PC-9 (cell line): ENCODE results near the gene UFM1. TPM values are rescaled to one million over a fixed set of nuclear protein-coding genes. Genes with fewer than 3 reads are reported as not detected.

Experiments used
- BruUV-seq: library from RNA; stranded (reverse); fragments of 400-500 nt; replicated peaks from 2 replicates; lab custom pipeline; 2021; lab: Mats Ljungman, UMichigan
- CTCF ChIA-PET: fragments of 300-600 bp; sonication (Branson Sonifier 250); formaldehyde crosslinking; loops from one replicate; lab custom pipeline; 2022; ENCODE audit warnings: antibody characterized with exemption; lab: Charles Lee
- POLR2A ChIA-PET: fragments of 300-600 bp; sonication (Branson Sonifier 250); formaldehyde crosslinking; loops from one replicate; lab custom pipeline; 2022; ENCODE audit warnings: antibody characterized with exemption; ENCODE audit not compliant: unreplicated experiment; lab: Charles Lee
- DNase-seq, 2 experiments: peaks; one replicate each; pipeline versions ENCODE4 v3.0.0 to v3.0.0-alpha.2; 2015 to 2022; ENCODE audit warnings: mixed read lengths in 1 of 2
- H2AFZ ChIP-seq: fragments of 200-600 bp; sonication (generic); 2 replicates; pipeline ENCODE4 v1.8.1; 2017; ENCODE audit warnings: antibody characterized with exemption
- H3F3A ChIP-seq: fragments of 200-600 bp; sonication (generic); 2 replicates; pipeline ENCODE4 v1.8.1; 2017; ENCODE audit warnings: antibody characterized with exemption, mild to moderate bottlenecking, low read depth; ENCODE audit not compliant: insufficient read depth
- H3K27ac ChIP-seq: fragments of 200-600 bp; sonication (generic); 2 replicates; pipeline ENCODE4 v1.6.1; 2016; ENCODE audit warnings: mixed run types
- H3K27me3 ChIP-seq: fragments of 200-600 bp; sonication (generic); 2 replicates; pipeline ENCODE4 v1.6.1; 2016; ENCODE audit warnings: low read depth, mixed run types; ENCODE audit not compliant: insufficient read depth
- H3K36me3 ChIP-seq: fragments of 200-600 bp; sonication (generic); 2 replicates; pipeline ENCODE4 v1.6.1; 2016; ENCODE audit warnings: low read depth, mixed run types
- H3K4me1 ChIP-seq: fragments of 200-600 bp; sonication (generic); replicated peaks from 2 replicates; pipeline ENCODE4 v1.6.1; 2016; ENCODE audit warnings: mixed run types; ENCODE audit not compliant: insufficient read depth
- H3K4me2 ChIP-seq: fragments of 200-600 bp; sonication (generic); 2 replicates; pipeline ENCODE4 v1.6.1; 2017; ENCODE audit warnings: mixed run types
- H3K4me3 ChIP-seq: fragments of 200-600 bp; sonication (generic); 2 replicates; pipeline ENCODE4 v1.6.1; 2016; ENCODE audit warnings: mixed run types
- H3K79me2 ChIP-seq: fragments of 200-600 bp; sonication (generic); 2 replicates; pipeline ENCODE4 v1.6.1; 2017; ENCODE audit warnings: low read depth, mixed run types
- H3K9me2 ChIP-seq: fragments of 200-600 bp; sonication (generic); 2 replicates; pipeline ENCODE4 v1.8.1; 2017; ENCODE audit warnings: mild to moderate bottlenecking; ENCODE audit not compliant: insufficient read depth
- H3K9me3 ChIP-seq: fragments of 200-600 bp; sonication (generic); 2 replicates; pipeline ENCODE4 v1.8.1; 2016; ENCODE audit warnings: low read depth; ENCODE audit not compliant: insufficient read depth
- H4K20me1 ChIP-seq: fragments of 200-600 bp; sonication (generic); 2 replicates; pipeline ENCODE4 v1.8.1; 2017; ENCODE audit not compliant: insufficient read depth
- EZH2 ChIP-seq: fragments of 200-600 bp; sonication (generic); IDR thresholded peaks from 2 replicates; pipeline ENCODE4 v1.8.0; 2017; ENCODE audit warnings: antibody characterized with exemption, low read depth
- intact Hi-C: fragments of 100-400 bp; cut with micrococcal nuclease; formaldehyde crosslinking; loops from one replicate; pipeline ENCODE4 v1.10.0; 2022; ENCODE audit not compliant: unreplicated experiment
- total RNA-seq: library from RNA; stranded (reverse); gene quantifications from 2 replicates; pipeline ENCODE4 v1.2.3, GENCODE V29; 2021
- TF ChIP-seq, protein P1 (sequence below): fragments of 200-600 bp; sonication (generic); conservative IDR thresholded peaks from 2 replicates; pipeline ENCODE4 v1.6.1; 2017; ENCODE audit warnings: mixed run types, antibody characterized with exemption, mild to moderate bottlenecking, moderate library complexity

The UFM1 gene
- total RNA-seq, 1 experiment from 2014 or later, result 32.3 TPM

DNA sequence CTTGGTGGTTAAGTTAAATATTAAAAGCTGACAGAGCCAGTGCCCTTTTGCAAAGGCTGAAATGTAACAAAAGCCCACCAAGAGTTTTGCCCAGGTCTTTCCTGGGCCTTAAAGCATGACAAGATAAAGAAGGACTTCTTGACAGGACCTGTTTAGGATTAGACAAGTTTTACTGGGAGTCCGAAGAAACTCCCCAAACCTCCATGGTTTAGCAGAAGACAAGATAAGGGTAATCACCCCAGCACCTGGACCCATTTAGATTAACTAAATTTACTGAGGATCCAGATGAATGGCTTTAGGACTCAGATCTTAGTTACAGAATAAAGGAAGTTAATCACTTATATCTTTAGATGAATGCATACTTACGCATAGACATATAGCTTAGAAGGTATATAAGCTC, 14.8 kb upstream of the UFM1 start:
- intact Hi-C loops, result no loop called here
- no peaks in the 10 kb centered on the region for H3K4me1 ChIP-seq
- H3K9me3 ChIP-seq, result no peaks in the 10 kb centered on the region
- H3K4me3 ChIP-seq, result no peak overlapping the region
- no peaks in the 10 kb centered on the region for H3K79me2 ChIP-seq
- no peaks in the 10 kb centered on the region for H3K36me3 ChIP-seq
- no peak overlapping the region for H2AFZ ChIP-seq
- CTCF ChIA-PET, result no interaction called here
- no peaks in the 10 kb centered on the region; the same call in 1 of the 2 replicates for H3F3A ChIP-seq
- no peaks in the 10 kb centered on the region for H4K20me1 ChIP-seq
- no peaks in the 10 kb centered on the region for H3K27me3 ChIP-seq
- no peak for TF ChIP-seq EZH2
- TF ChIP-seq, protein P1, sequence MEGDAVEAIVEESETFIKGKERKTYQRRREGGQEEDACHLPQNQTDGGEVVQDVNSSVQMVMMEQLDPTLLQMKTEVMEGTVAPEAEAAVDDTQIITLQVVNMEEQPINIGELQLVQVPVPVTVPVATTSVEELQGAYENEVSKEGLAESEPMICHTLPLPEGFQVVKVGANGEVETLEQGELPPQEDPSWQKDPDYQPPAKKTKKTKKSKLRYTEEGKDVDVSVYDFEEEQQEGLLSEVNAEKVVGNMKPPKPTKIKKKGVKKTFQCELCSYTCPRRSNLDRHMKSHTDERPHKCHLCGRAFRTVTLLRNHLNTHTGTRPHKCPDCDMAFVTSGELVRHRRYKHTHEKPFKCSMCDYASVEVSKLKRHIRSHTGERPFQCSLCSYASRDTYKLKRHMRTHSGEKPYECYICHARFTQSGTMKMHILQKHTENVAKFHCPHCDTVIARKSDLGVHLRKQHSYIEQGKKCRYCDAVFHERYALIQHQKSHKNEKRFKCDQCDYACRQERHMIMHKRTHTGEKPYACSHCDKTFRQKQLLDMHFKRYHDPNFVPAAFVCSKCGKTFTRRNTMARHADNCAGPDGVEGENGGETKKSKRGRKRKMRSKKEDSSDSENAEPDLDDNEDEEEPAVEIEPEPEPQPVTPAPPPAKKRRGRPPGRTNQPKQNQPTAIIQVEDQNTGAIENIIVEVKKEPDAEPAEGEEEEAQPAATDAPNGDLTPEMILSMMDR, result no peak
- BruUV-seq, result no TSS peak
- H3K4me2 ChIP-seq, result no peak overlapping the region
- no peak overlapping the region for H3K27ac ChIP-seq
- POLR2A ChIA-PET, result no interaction called here
- no peak for DNase-seq
- no peaks in the 10 kb centered on the region for H3K9me2 ChIP-seq

DNA sequence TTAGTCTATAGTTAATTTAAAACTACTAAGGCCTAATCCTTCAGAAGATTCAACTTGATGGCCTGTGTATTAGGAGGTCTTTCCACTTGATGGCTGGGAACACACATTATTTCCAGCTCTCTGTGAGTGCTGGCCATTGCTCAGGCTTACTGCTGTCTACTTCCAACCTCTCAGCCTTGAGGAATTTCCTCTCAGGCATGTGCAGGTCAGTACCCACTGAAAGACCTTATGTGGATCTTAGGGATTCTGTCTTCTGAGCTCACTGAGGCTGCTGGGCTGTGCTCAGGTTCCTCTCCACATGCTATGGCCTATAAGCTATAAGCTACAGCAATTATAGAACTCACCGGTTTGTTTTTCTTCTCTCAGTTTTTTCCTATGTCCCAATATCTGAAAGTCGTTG, 11.6 kb upstream of the UFM1 start:
- CTCF ChIA-PET, result no interaction called here
- H3K27ac ChIP-seq, result no peak overlapping the region

DNA sequence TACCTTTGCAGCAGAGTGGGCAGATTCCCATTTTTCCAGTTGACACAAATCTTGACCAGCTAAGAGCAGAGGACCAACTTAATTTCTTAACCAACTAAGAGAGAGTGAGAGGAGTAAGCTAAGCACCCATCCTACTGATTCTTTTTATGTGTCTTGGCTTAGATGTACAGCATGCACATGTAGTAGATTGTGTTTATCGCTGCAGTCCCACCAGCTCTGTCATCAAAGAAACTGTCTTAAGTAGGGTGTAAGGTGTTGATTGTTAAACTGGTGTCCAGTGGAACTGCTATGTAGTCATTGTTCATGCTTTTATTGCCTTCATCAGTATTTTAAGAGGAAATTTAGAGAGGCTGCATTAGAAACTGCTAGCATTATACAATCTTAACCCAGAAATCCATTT, 9.0 kb upstream of the UFM1 start:
- intact Hi-C loops, result no loop called here
- POLR2A ChIA-PET, result no interaction called here

More for the DNA sequence above, 11.6 kb upstream of the UFM1 start:
- H2AFZ ChIP-seq, result no peak overlapping the region
- H3K27me3 ChIP-seq, result no peaks in the 10 kb centered on the region
- no peaks in the 10 kb centered on the region; the same call in 1 of the 2 replicates for H3F3A ChIP-seq
- H3K9me2 ChIP-seq, result no peaks in the 10 kb centered on the region
- DNase-seq, result no peak
- no peaks in the 10 kb centered on the region for H3K79me2 ChIP-seq
- H3K4me1 ChIP-seq, result no peaks in the 10 kb centered on the region
- no peak overlapping the region for H3K4me2 ChIP-seq
- BruUV-seq, result no TSS peak
- TF ChIP-seq, protein P1, result no peak
- no peak for TF ChIP-seq EZH2
- no peaks in the 10 kb centered on the region for H4K20me1 ChIP-seq
- no peaks in the 10 kb centered on the region for H3K9me3 ChIP-seq
- no peak overlapping the region for H3K4me3 ChIP-seq
- POLR2A ChIA-PET, result no interaction called here
- no peaks in the 10 kb centered on the region for H3K36me3 ChIP-seq
- intact Hi-C loops, result no loop called here

More for the DNA sequence above, 9.0 kb upstream of the UFM1 start:
- no peaks in the 10 kb centered on the region for H3K36me3 ChIP-seq
- no peaks in the 10 kb centered on the region for H3K27me3 ChIP-seq
- H3K4me1 ChIP-seq, result no peaks in the 10 kb centered on the region
- H4K20me1 ChIP-seq, result no peaks in the 10 kb centered on the region
- H3K79me2 ChIP-seq, result no peaks in the 10 kb centered on the region
- H3K4me3 ChIP-seq, result no peak overlapping the region
- DNase-seq, result no peak
- no TSS peak for BruUV-seq
- H3K9me3 ChIP-seq, result no peaks in the 10 kb centered on the region
- H2AFZ ChIP-seq, result no peak overlapping the region
- CTCF ChIA-PET, result no interaction called here
- no peak overlapping the region for H3K4me2 ChIP-seq
- H3F3A ChIP-seq, result no peaks in the 10 kb centered on the region
- no peak for TF ChIP-seq EZH2
- TF ChIP-seq, protein P1, result no peak
- H3K27ac ChIP-seq, result no peak overlapping the region
- no peaks in the 10 kb centered on the region for H3K9me2 ChIP-seq
